Measurements from ENCODE around the gene INHBA. TPM values are rescaled to one million over a fixed set of nuclear protein-coding genes. Genes with fewer than 3 reads are reported as not detected.
A peak's percentile ranks its signal among the peaks of the same experiment; 100 is the strongest.

The INHBA gene
- total and polyA plus RNA-seq, 2 donors (not counting 3 experiments of a cell fraction or from before 2014, with no cell fraction given), result 22.9 to 23.2 TPM

DNA sequence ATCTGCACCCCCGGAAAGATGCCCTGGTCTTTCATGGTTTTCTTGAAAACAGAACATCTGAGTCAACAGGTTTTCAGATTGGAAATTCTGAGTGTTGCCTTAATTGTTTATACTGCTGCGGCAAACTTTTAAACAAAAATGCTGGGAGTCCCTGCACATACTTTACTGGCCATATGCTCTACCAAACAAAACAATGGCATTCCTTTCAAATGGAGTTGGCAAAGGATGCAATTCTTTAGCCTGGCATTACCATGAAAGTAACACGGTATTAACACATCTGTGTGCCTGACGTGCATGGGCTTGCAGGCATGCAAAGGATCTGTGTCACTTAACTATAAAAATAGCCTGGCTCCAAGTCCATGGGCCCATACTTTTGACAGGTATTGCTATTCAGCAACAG is 4.2 kb downstream of the INHBA start:
- H2AFZ ChIP-seq (ENCODE audit: low read depth, low read length), result peak overlapping the region; percentile 12
- intact Hi-C loops (cut with micrococcal nuclease), result loop anchor here (5.0 to 10.0 kb wide), 3 partner anchors 304 to 461 kb away; no protein-coding TSS in a partner anchor

DNA sequence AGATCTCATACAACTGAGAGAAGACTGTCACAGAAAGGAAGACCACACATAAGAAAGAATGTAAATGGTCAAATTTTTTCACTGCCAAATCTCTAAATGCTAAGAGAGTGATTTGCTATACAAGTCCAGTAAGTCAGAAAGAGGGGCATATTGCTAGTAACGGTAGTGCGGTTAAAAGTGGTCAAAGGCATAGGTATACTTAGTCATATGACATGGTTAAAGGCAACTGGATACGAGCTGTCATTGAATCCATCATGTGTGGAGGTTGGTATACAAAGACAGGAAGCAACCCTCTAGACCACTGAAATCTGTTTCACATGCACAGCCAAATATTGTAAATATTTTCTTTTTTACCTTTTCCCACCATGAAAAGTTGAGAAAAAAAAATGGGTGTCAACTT is 4.8 kb downstream of the INHBA start:
- Histone ChIP-seq H3K79me2 (ENCODE audit: control insufficient read depth, insufficient read depth, low read length) (peaks cover 66% of the 10 kb centered on the region), H3K4me1 (ENCODE audit: control insufficient read depth, extremely low read depth, insufficient read depth, low read length) (peaks cover 44% of the 10 kb centered on the region), H3K27me3 (ENCODE audit: control insufficient read depth in 2 of 2, insufficient read depth in 2 of 2, low read length in 2 of 2) (no peaks in the 10 kb centered on the region), H3K27ac (ENCODE audit: insufficient read depth, low read depth, low read length) (peak overlapping the region; percentile 98), H4K20me1 (replicated peaks; ENCODE audit: control insufficient read depth, extremely low read depth, insufficient read depth, low read length) (no peaks in the 10 kb centered on the region), H3K9ac (replicated peaks; ENCODE audit: extremely low read depth, insufficient read depth, low read length) (peak overlapping the region; percentile 97), H3K9me1 (replicated peaks; ENCODE audit: control insufficient read depth, extremely low read depth, insufficient read depth, low read length) (no peaks in the 10 kb centered on the region), H2AFZ (ENCODE audit: low read depth, low read length) (no peak overlapping the region), H3K36me3 (ENCODE audit: control insufficient read depth in 2 of 2, extremely low read depth in 1 of 2, insufficient read depth in 2 of 2, low read length in 2 of 2) (no peaks in the 10 kb centered on the region), H3K9me3 (replicated peaks; ENCODE audit: control insufficient read depth, insufficient read depth, low read length) (no peaks in the 10 kb centered on the region), H3K4me2 (ENCODE audit: insufficient read depth, low read length) (peak overlapping the region; percentile 85), H3K4me3 (replicated peaks in 1 of 3; ENCODE audit: insufficient read depth in 1 of 3, low read depth in 1 of 3, low read length in 3 of 3) (peak overlapping the region; percentile 43 to 94 (median 75))
- dilution Hi-C loops (cut with MboI; ENCODE audit: extremely low pct_ligation_motif_present, low sequenced_read_pairs), result no loop called here
- POLR2A ChIA-PET, result no interaction called here
- DNase-seq (ENCODE audit: low read depth, low spot score) (peak; percentile 72), FAIRE-seq (no peak)
- TF ChIP-seq EZH2 (IDR thresholded peaks at IDR 0.05; ENCODE audit: borderline replicate concordance, low read depth, low read length, severe bottlenecking) (no peak), CTCF (IDR thresholded peaks at IDR 0.05; ENCODE audit: extremely low read depth in 1 of 2, insufficient read depth in 1 of 2, low read depth in 1 of 2, low read length in 2 of 2) (no peak), JUN (IDR thresholded peaks at IDR 0.05; ENCODE audit: borderline replicate concordance, insufficient read depth, insufficient read length, low read depth) (no peak), GATA2 (IDR thresholded peaks at IDR 0.05; ENCODE audit: insufficient read depth, insufficient read length, low read depth, low read length) (no peak), FOS (IDR thresholded peaks at IDR 0.05; ENCODE audit: borderline replicate concordance, insufficient read depth, low read length) (no peak), POLR2A (IDR thresholded peaks at IDR 0.05; ENCODE audit: low read depth, low read length) (no peak)
- intact Hi-C loops (cut with micrococcal nuclease), result loop anchor here (5.0 to 10.0 kb wide), 3 partner anchors 303 to 461 kb away; no protein-coding TSS in a partner anchor
- no TSS peak for BruUV-seq (replicated peaks)
- CTCF ChIA-PET, result interaction anchor here (1.0 to 2.3 kb wide), 5 partner anchors 11 to 1466 kb away, joined by 3 to 13 read pairs (median 6); no protein-coding TSS in a partner anchor

More for the DNA sequence above, 4.2 kb downstream of the INHBA start:
- POLR2A ChIA-PET, result no interaction called here
- Histone ChIP-seq H4K20me1 (replicated peaks; ENCODE audit: control insufficient read depth, extremely low read depth, insufficient read depth, low read length) (no peaks in the 10 kb centered on the region), H3K9me1 (replicated peaks; ENCODE audit: control insufficient read depth, extremely low read depth, insufficient read depth, low read length) (no peaks in the 10 kb centered on the region), H3K36me3 (ENCODE audit: control insufficient read depth in 2 of 2, extremely low read depth in 1 of 2, insufficient read depth in 2 of 2, low read length in 2 of 2) (no peaks in the 10 kb centered on the region), H3K9ac (replicated peaks; ENCODE audit: extremely low read depth, insufficient read depth, low read length) (peak overlapping the region; percentile 97), H3K79me2 (ENCODE audit: control insufficient read depth, insufficient read depth, low read length) (peaks cover 61% of the 10 kb centered on the region), H3K27ac (ENCODE audit: insufficient read depth, low read depth, low read length) (peak overlapping the region; percentile 98), H3K27me3 (ENCODE audit: control insufficient read depth in 2 of 2, insufficient read depth in 2 of 2, low read length in 2 of 2) (no peaks in the 10 kb centered on the region), H3K9me3 (replicated peaks; ENCODE audit: control insufficient read depth, insufficient read depth, low read length) (no peaks in the 10 kb centered on the region), H3K4me3 (replicated peaks in 1 of 3; ENCODE audit: insufficient read depth in 1 of 3, low read depth in 1 of 3, low read length in 3 of 3) (peak overlapping the region; percentile 43 to 94 (median 75)), H3K4me2 (ENCODE audit: insufficient read depth, low read length) (peak overlapping the region; percentile 85), H3K4me1 (ENCODE audit: control insufficient read depth, extremely low read depth, insufficient read depth, low read length) (peaks cover 44% of the 10 kb centered on the region)
- FAIRE-seq (peak; percentile 57), DNase-seq (ENCODE audit: low read depth, low spot score) (peak; percentile 67)
- TF ChIP-seq EZH2 (IDR thresholded peaks at IDR 0.05; ENCODE audit: borderline replicate concordance, low read depth, low read length, severe bottlenecking), result no peak
- peak; percentile 33 for TF ChIP-seq POLR2AphosphoS5 (IDR thresholded peaks at IDR 0.05; ENCODE audit: insufficient read depth, low read depth, low read length)
- dilution Hi-C loops (cut with MboI; ENCODE audit: extremely low pct_ligation_motif_present, low sequenced_read_pairs), result no loop called here
- CTCF ChIA-PET, result interaction anchor here (1.0 to 2.3 kb wide), 7 partner anchors 10 to 1466 kb away, joined by 3 to 13 read pairs (median 4); no protein-coding TSS in a partner anchor
- no TSS peak for BruUV-seq (replicated peaks)
